Lung (tissue), 12 donors: Measurements from ENCODE around the gene CIB1. TPM values are rescaled to one million over a fixed set of nuclear protein-coding genes. Genes with fewer than 3 reads are reported as not detected.
A peak's percentile ranks its signal among the peaks of the same experiment; 100 is the strongest.

Experiments
- ATAC-seq: fragments of 200-7000 bp; cut with Tn5 transposase; one replicate; pipeline ENCODE4 v1.9.1; 2020; ENCODE audit warnings: moderate number of reproducible peaks; ENCODE audit not compliant: insufficient read depth, low FRiP score
- DNase-seq, 3 donors: peaks; one replicate each; pipeline ENCODE4 v3.0.0-alpha.2; 2013 to 2017
- H3K27ac ChIP-seq, 2 donors: one replicate each; pipeline ENCODE4 v1.5.1; 2013; ENCODE audit warnings: mild to moderate bottlenecking in 2 of 2, moderate library complexity in 2 of 2, control low read depth in 1 of 2, inconsistent platforms in 1 of 2, low read depth in 1 of 2, low read length in 1 of 2
- H3K27me3 ChIP-seq, 3 donors: one replicate each; pipeline ENCODE4 v1.5.1; 2013; ENCODE audit warnings: low read length in 2 of 3; ENCODE audit not compliant: control insufficient read depth in 3 of 3, insufficient read depth in 3 of 3
- H3K36me3 ChIP-seq, 4 donors: one replicate each; pipeline ENCODE4 v1.5.1; 2013; ENCODE audit warnings: low read length in 4 of 4, mild to moderate bottlenecking in 1 of 4, moderate library complexity in 1 of 4; ENCODE audit not compliant: control insufficient read depth in 4 of 4, insufficient read depth in 4 of 4
- H3K4me1 ChIP-seq, 5 donors: one replicate each; pipeline ENCODE4 v1.5.1; 2013; ENCODE audit warnings: low read length in 5 of 5, mild to moderate bottlenecking in 2 of 5, moderate library complexity in 1 of 5; ENCODE audit not compliant: control insufficient read depth in 5 of 5, insufficient read depth in 5 of 5
- H3K4me3 ChIP-seq: one replicate; pipeline ENCODE4 v1.5.1; 2013; ENCODE audit warnings: mild to moderate bottlenecking, control low read depth, moderate library complexity
- H3K9ac ChIP-seq, 2 donors: one replicate each; pipeline ENCODE4 v1.5.1; 2013; ENCODE audit warnings: low read length in 2 of 2, control low read depth in 1 of 2; ENCODE audit not compliant: insufficient read depth in 1 of 2
- H3K9me3 ChIP-seq, 4 donors: one replicate each; pipeline ENCODE4 v1.5.1; 2013; ENCODE audit warnings: low read length in 3 of 4, mild to moderate bottlenecking in 1 of 4, moderate library complexity in 1 of 4; ENCODE audit not compliant: control insufficient read depth in 4 of 4, insufficient read depth in 3 of 4
- WGBS, 2 donors: extraction: QIAGEN DNeasy Blood & Tissue Kit; methylation state at CpG; one replicate each; pipeline ENCODE4 v1.1.7; 2013; 5-methylcytosine and 5-hydroxymethylcytosine counted together
- polyA plus RNA-seq, 2 donors: library from polyadenylated mRNA; stranded (reverse); fragments of 200-250 nt; gene quantifications; one replicate each; pipeline ENCODE4 v1.2.1, GENCODE V29; 2013
- total RNA-seq, 2 donors: library from RNA; depleted of rRNA in 1 of 2; stranded (reverse); fragments of >200 nt in 1 of 2; gene quantifications; one replicate each; pipeline ENCODE4 v1.2.1, GENCODE V29; 2014 to 2021
- TF ChIP-seq, protein P1 (sequence below): IDR thresholded peaks from 2 replicates; pipeline ENCODE4 v1.5.1; 2012; ENCODE audit warnings: mild to moderate bottlenecking; ENCODE audit errors: control extremely low read depth, extremely low read depth
- donor health status: control.
- donor health status: control.
- donor health status: Bipolar disorder and iron deficiency.
- donor health status: healthy.
- donor health status: DM: yes; HTN: yes; CAD: no.

The CIB1 gene
- total and polyA plus RNA-seq, 4 donors = 38.2 to 189 (median 129) TPM

DNA sequence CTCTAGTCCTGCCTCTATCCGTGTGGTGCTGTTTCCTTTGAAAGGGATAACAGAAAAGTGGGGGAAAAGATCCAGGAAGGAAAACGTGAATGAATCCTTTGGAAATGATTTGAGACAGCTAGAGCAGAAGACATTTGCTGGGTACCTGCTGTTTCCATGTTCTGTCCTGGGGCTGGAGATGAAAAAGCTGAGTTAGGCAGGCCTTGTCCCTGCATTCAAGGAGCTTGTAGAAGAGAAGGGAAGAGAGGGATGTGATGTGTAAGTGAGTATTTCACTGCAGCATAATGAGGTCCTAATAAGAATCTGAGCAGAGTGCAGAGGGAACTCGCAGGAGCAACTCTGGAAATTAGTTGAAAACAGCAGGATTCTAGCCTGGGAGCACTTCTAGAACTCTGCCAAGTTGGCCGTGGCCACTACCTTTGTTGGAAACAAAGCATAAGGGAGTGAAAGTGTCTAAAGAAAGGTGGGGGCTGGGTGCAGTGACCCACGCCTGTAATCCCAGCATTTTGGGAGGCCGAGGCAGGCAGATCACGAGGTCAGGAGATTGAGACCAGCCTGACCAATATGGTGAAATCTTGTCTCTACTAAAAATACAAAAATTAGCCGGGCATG, 46.4 kb downstream of the CIB1 start:
- H3K27ac ChIP-seq = peak overlapping the region in 1 of 2 donors; percentile 35

DNA sequence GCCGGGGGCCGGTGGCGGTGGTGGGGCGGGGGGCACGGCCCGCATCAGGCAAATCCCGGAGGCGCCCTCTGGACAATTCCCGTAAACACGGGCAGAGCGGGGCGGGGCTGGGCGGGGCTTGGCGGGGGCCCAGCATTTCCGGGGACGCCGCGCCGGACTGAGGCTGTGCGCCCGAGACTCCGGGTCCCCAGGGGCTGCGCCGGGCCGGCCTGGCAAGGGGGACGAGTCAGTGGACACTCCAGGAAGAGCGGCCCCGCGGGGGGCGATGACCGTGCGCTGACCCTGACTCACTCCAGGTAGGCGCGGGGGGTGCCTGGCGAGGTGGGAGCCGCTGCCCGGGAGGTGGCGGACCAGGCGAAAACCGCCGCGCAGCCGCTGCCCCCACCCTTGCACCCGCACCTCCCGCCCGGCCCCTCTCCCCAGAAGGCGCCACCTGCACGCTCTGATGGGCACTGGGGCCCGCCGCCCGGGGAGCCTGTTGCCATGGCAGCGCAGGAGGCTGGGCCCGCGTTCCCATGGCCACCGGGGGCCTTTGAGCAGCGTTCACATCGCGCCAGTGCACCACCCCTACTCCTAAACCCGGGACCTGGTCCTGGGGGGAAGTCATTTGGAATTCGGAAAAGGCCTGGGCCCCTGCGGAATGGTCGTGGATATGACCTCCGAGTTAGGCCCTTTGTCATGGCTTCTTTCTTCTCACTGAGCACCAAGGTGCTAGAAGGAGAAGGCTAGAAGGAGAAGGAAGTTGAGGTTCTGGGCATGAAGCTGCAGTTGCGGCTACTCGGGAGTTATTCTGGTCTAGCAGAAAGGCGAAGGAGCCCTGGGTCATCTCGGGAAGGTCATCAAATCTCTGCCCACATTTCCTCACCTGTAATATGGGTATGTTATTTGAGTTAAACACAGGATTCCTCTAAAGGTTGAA, 48.7 kb downstream of the CIB1 start:
- ATAC-seq = peak; percentile 75
- Histone ChIP-seq H3K4me1 (peaks cover 0 to 8% (median 0%) of the 10 kb centered on the region in 5 donors), H3K36me3 (no peaks in the 10 kb centered on the region), H3K9ac (peak overlapping the region in 1 of 2 donors; percentile 19), H3K27me3 (no peaks in the 10 kb centered on the region), H3K27ac (peak overlapping the region; percentile 86 to 87), H3K4me3 (peak overlapping the region; percentile 57), H3K9me3 (no peaks in the 10 kb centered on the region)
- peak; percentile 61 to 78 (median 63) for DNase-seq
- WGBS, 2 donors = 5 to 6% methylated on average over 45 to 67 of the region's 67 CpGs
- TF ChIP-seq, protein P1, sequence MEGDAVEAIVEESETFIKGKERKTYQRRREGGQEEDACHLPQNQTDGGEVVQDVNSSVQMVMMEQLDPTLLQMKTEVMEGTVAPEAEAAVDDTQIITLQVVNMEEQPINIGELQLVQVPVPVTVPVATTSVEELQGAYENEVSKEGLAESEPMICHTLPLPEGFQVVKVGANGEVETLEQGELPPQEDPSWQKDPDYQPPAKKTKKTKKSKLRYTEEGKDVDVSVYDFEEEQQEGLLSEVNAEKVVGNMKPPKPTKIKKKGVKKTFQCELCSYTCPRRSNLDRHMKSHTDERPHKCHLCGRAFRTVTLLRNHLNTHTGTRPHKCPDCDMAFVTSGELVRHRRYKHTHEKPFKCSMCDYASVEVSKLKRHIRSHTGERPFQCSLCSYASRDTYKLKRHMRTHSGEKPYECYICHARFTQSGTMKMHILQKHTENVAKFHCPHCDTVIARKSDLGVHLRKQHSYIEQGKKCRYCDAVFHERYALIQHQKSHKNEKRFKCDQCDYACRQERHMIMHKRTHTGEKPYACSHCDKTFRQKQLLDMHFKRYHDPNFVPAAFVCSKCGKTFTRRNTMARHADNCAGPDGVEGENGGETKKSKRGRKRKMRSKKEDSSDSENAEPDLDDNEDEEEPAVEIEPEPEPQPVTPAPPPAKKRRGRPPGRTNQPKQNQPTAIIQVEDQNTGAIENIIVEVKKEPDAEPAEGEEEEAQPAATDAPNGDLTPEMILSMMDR = no peak

More for the DNA sequence above, 46.4 kb downstream of the CIB1 start:
- 78 to 85% methylated on average over 8 of the region's 8 CpGs for WGBS, 2 donors
- no peak overlapping the region for H3K4me3 ChIP-seq
- H3K9ac ChIP-seq = no peak overlapping the region
- DNase-seq = no peak
- TF ChIP-seq, protein P1 = no peak
- no peaks in the 10 kb centered on the region for H3K27me3 ChIP-seq
- no peaks in the 10 kb centered on the region for H3K9me3 ChIP-seq
- no peaks in the 10 kb centered on the region for H3K36me3 ChIP-seq
- ATAC-seq = no peak
- H3K4me1 ChIP-seq = peaks cover 0 to 22% (median 15%) of the 10 kb centered on the region in 5 donors

- DNase-seq (peak; percentile 22 to 55 (median 35)), ATAC-seq (peak; percentile 75)
- H3K27ac ChIP-seq = peak overlapping the region; percentile 82 to 87
- peaks cover 0 to 8% (median 0%) of the 10 kb centered on the region in 5 donors for H3K4me1 ChIP-seq
- 27 to 46% methylated on average over 27 of the region's 27 CpGs for WGBS, 2 donors
- TF ChIP-seq, protein P1 = no peak
- H3K9me3 ChIP-seq = no peaks in the 10 kb centered on the region
- no peak overlapping the region for H3K9ac ChIP-seq
- H3K27me3 ChIP-seq = no peaks in the 10 kb centered on the region
- H3K36me3 ChIP-seq = no peaks in the 10 kb centered on the region
- H3K4me3 ChIP-seq = no peak overlapping the region
Observed at GRCh38 chr15:90184119-90184785, 49.5 kb downstream of the CIB1 start.
